Mesenchymal stem cell (in vitro differentiated cells and primary cell): Measurements from ENCODE around the gene GOLGA3.
A peak's percentile ranks its signal among the peaks of the same experiment; 100 is the strongest.
"Not testable (repeated sequence)": the region's sequence is repeated elsewhere in the genome, so short reads cannot be mapped to it uniquely, and the experiment has no call there.

Experiments
- DNase-seq: peaks from one replicate; pipeline ENCODE4 v3.0.0-alpha.2; 2013
- H2AFZ ChIP-seq: one replicate; pipeline ENCODE4 v1.6.1; 2013; ENCODE audit warnings: low read depth, mild to moderate bottlenecking, control low read depth, inconsistent platforms, low read length, moderate library complexity
- H2AK5ac ChIP-seq: 2 replicates; pipeline ENCODE4 v1.6.1; 2013; ENCODE audit warnings: low read length, moderate library complexity, mild to moderate bottlenecking, inconsistent platforms; ENCODE audit not compliant: severe bottlenecking
- H2BK120ac ChIP-seq: one replicate; pipeline ENCODE4 v1.6.1; 2013; ENCODE audit warnings: low read depth, mild to moderate bottlenecking, inconsistent platforms, low read length, moderate library complexity
- H2BK12ac ChIP-seq, 2 experiments: one replicate each; pipeline ENCODE4 v1.6.1; 2013; ENCODE audit warnings: inconsistent platforms in 2 of 2, low read length in 2 of 2, mild to moderate bottlenecking in 2 of 2, moderate library complexity in 2 of 2, control low read depth in 1 of 2
- H2BK15ac ChIP-seq: one replicate; pipeline ENCODE4 v1.6.1; 2013; ENCODE audit warnings: mild to moderate bottlenecking, low read depth, inconsistent platforms; ENCODE audit not compliant: poor library complexity, severe bottlenecking
- H2BK5ac ChIP-seq: 2 replicates; pipeline ENCODE4 v1.6.1; 2013; ENCODE audit warnings: low read depth, mild to moderate bottlenecking, low read length, control low read depth, inconsistent platforms; ENCODE audit not compliant: poor library complexity, severe bottlenecking
- H3K14ac ChIP-seq, 2 experiments: one replicate each; pipeline ENCODE4 v1.6.1; 2013; ENCODE audit warnings: inconsistent platforms in 2 of 2, low read length in 2 of 2, control low read depth in 1 of 2, mild to moderate bottlenecking in 1 of 2, moderate library complexity in 1 of 2
- H3K18ac ChIP-seq, 2 experiments: one replicate each; pipeline ENCODE4 v1.6.1; 2013; ENCODE audit warnings: inconsistent platforms in 2 of 2, low read length in 2 of 2, control low read depth in 1 of 2, low read depth in 1 of 2, mild to moderate bottlenecking in 1 of 2
- H3K23ac ChIP-seq, 2 experiments: one replicate each; pipeline ENCODE4 v1.6.1; 2013; ENCODE audit warnings: inconsistent platforms in 2 of 2, low read length in 2 of 2, mild to moderate bottlenecking in 2 of 2, moderate library complexity in 2 of 2, control low read depth in 1 of 2
- H3K27ac ChIP-seq: 2 replicates; pipeline ENCODE4 v1.5.1; 2013; ENCODE audit warnings: mild to moderate bottlenecking, moderate library complexity, low read length, control low read depth, inconsistent platforms; ENCODE audit not compliant: poor library complexity, severe bottlenecking
- H3K27me3 ChIP-seq, 2 experiments: 2 replicates each; pipeline versions ENCODE4 v1.6.1 to v1.7.0; 2013; ENCODE audit warnings: low read length in 2 of 2, mild to moderate bottlenecking in 2 of 2, moderate library complexity in 2 of 2, control low read depth in 1 of 2, inconsistent platforms in 1 of 2; ENCODE audit not compliant: control insufficient read depth in 1 of 2, insufficient read depth in 1 of 2
- H3K36me3 ChIP-seq, 2 experiments: 2 replicates each; pipeline versions ENCODE4 v1.6.1 to v1.7.0; 2013; ENCODE audit warnings: low read length in 2 of 2, control low read depth in 1 of 2, inconsistent platforms in 1 of 2, low read depth in 1 of 2, mild to moderate bottlenecking in 1 of 2; ENCODE audit not compliant: insufficient read depth in 2 of 2, control insufficient read depth in 1 of 2
- H3K4ac ChIP-seq, 2 experiments: one replicate each; pipeline ENCODE4 v1.6.1; 2013; ENCODE audit warnings: inconsistent platforms in 2 of 2, low read length in 2 of 2, mild to moderate bottlenecking in 2 of 2, moderate library complexity in 2 of 2, control low read depth in 1 of 2, low read depth in 1 of 2
- H3K4me1 ChIP-seq: 2 replicates; pipeline ENCODE4 v1.6.1; 2013; ENCODE audit warnings: low read depth, low read length, control low read depth; ENCODE audit not compliant: control insufficient read depth, insufficient read depth
- H3K4me2 ChIP-seq: 2 replicates; pipeline ENCODE4 v1.6.1; 2013; ENCODE audit warnings: low read length, mild to moderate bottlenecking, inconsistent platforms; ENCODE audit not compliant: poor library complexity, severe bottlenecking
- H3K4me3 ChIP-seq, 2 experiments: 2 replicates each; pipeline versions ENCODE4 v1.5.1 to v1.7.0; 2013; ENCODE audit warnings: low read length in 2 of 2, mild to moderate bottlenecking in 2 of 2, control low read depth in 1 of 2, low read depth in 1 of 2; ENCODE audit not compliant: insufficient read depth in 1 of 2
- H3K79me1 ChIP-seq: replicated peaks from 2 replicates; pipeline ENCODE4 v1.6.1; 2013; ENCODE audit warnings: mild to moderate bottlenecking, control low read depth, low read length, inconsistent platforms; ENCODE audit not compliant: poor library complexity, severe bottlenecking
- H3K9ac ChIP-seq: 2 replicates; pipeline ENCODE4 v1.7.0; 2013; ENCODE audit warnings: mild to moderate bottlenecking, low read length, moderate library complexity
- H3K9me3 ChIP-seq: 2 replicates; pipeline ENCODE4 v1.7.0; 2013; ENCODE audit warnings: mild to moderate bottlenecking, low read length; ENCODE audit not compliant: control insufficient read depth
- H4K8ac ChIP-seq: one replicate; pipeline ENCODE4 v1.6.1; 2013; ENCODE audit warnings: inconsistent platforms, mild to moderate bottlenecking, low read length, moderate library complexity
- H4K91ac ChIP-seq: one replicate; pipeline ENCODE4 v1.6.1; 2013; ENCODE audit warnings: mild to moderate bottlenecking, low read length, inconsistent platforms
- WGBS: methylation state at CpG from one replicate; pipeline ENCODE4 v1.1.7; 2013; ENCODE audit warnings: mixed read lengths; 5-methylcytosine and 5-hydroxymethylcytosine counted together

GOLGA3 gene

GRCh38 chr12:132812631-132813305 is 15.9 kb downstream of the GOLGA3 start:
- no peak overlapping the region for H2BK12ac ChIP-seq
- H3K23ac ChIP-seq, result no peak overlapping the region
- peaks cover 31% of the 10 kb centered on the region for H3K79me1 ChIP-seq
- no peaks in the 10 kb centered on the region for H3K9me3 ChIP-seq
- H3K4me2 ChIP-seq, result no peak overlapping the region
- H2AFZ ChIP-seq, result no peak overlapping the region
- H3K4ac ChIP-seq, result no peak overlapping the region
- H2BK120ac ChIP-seq, result no peak overlapping the region
- H2BK5ac ChIP-seq, result no peak overlapping the region
- no peak overlapping the region for H3K4me3 ChIP-seq
- H3K4me1 ChIP-seq, result no peaks in the 10 kb centered on the region
- H3K18ac ChIP-seq, result no peak overlapping the region
- 52% methylated on average over 6 of the region's 8 CpGs for WGBS
- DNase-seq, result peak; percentile 92
- H2AK5ac ChIP-seq, result no peak overlapping the region
- H4K91ac ChIP-seq, result no peak overlapping the region
- H3K9ac ChIP-seq, result no peak overlapping the region
- H3K27me3 ChIP-seq, result no peaks in the 10 kb centered on the region
- no peak overlapping the region for H4K8ac ChIP-seq
- peaks cover 78 to 84% of the 10 kb centered on the region in 2 experiments for H3K36me3 ChIP-seq
- no peak overlapping the region for H2BK15ac ChIP-seq
- H3K14ac ChIP-seq, result no peak overlapping the region
- no peak overlapping the region for H3K27ac ChIP-seq

GRCh38 chr12:132809391-132809790 is 19.3 kb downstream of the GOLGA3 start:
- DNase-seq, result peak; percentile 43
- not testable (repeated sequence) for H2BK15ac ChIP-seq, H4K91ac ChIP-seq, H3K27ac ChIP-seq, H3K4me2 ChIP-seq, H3K4ac ChIP-seq, H3K9me3 ChIP-seq, H3K9ac ChIP-seq, H2BK120ac ChIP-seq, H2AK5ac ChIP-seq, H3K27me3 ChIP-seq, H3K14ac ChIP-seq, H2AFZ ChIP-seq, H2BK12ac ChIP-seq, H2BK5ac ChIP-seq, H3K23ac ChIP-seq, H3K4me3 ChIP-seq, H3K18ac ChIP-seq, H4K8ac ChIP-seq, H3K4me1 ChIP-seq
- WGBS, result 73% methylated on average over 9 of the region's 13 CpGs
- H3K79me1 ChIP-seq, result peaks cover 20% of the 10 kb centered on the region
- peaks cover 78 to 86% of the 10 kb centered on the region in 2 experiments for H3K36me3 ChIP-seq

- 85% methylated on average over 21 of the region's 25 CpGs for WGBS
- no peak overlapping the region for H3K4ac ChIP-seq
- no peak overlapping the region for H3K18ac ChIP-seq
- no peak for DNase-seq
- H3K9ac ChIP-seq, result no peak overlapping the region
- no peaks in the 10 kb centered on the region for H3K9me3 ChIP-seq
- H3K4me3 ChIP-seq, result no peak overlapping the region
- H2BK120ac ChIP-seq, result no peak overlapping the region
- H2BK12ac ChIP-seq, result no peak overlapping the region
- peak overlapping the region in 1 of 2 experiments; percentile 10 for H3K14ac ChIP-seq
- H3K23ac ChIP-seq, result no peak overlapping the region
- H2AFZ ChIP-seq, result no peak overlapping the region
- no peak overlapping the region for H2BK5ac ChIP-seq
- H2AK5ac ChIP-seq, result no peak overlapping the region
- no peaks in the 10 kb centered on the region for H3K27me3 ChIP-seq
- peaks cover 15% of the 10 kb centered on the region for H3K79me1 ChIP-seq
- H2BK15ac ChIP-seq, result no peak overlapping the region
- no peak overlapping the region for H4K8ac ChIP-seq
- no peak overlapping the region for H3K27ac ChIP-seq
- peaks cover 79 to 86% of the 10 kb centered on the region in 2 experiments for H3K36me3 ChIP-seq
- no peak overlapping the region for H4K91ac ChIP-seq
- no peak overlapping the region for H3K4me2 ChIP-seq
- H3K4me1 ChIP-seq, result peaks cover 4% of the 10 kb centered on the region
These were observed 21.2 kb downstream of the GOLGA3 start for GRCh38 chr12:132807295-132808092.

GRCh38 chr12:132806857-132807256 is 21.8 kb downstream of the GOLGA3 start:
- no peak overlapping the region for H2BK12ac ChIP-seq
- DNase-seq, result no peak
- H3K36me3 ChIP-seq, result peaks cover 79 to 87% of the 10 kb centered on the region in 2 experiments
- H2BK120ac ChIP-seq, result no peak overlapping the region
- no peak overlapping the region for H3K27ac ChIP-seq
- no peak overlapping the region for H2AK5ac ChIP-seq
- H4K91ac ChIP-seq, result no peak overlapping the region
- 99% methylated on average over 18 of the region's 18 CpGs for WGBS
- H4K8ac ChIP-seq, result no peak overlapping the region
- H3K18ac ChIP-seq, result no peak overlapping the region
- H3K9ac ChIP-seq, result no peak overlapping the region
- no peaks in the 10 kb centered on the region for H3K27me3 ChIP-seq
- no peak overlapping the region for H3K23ac ChIP-seq
- no peaks in the 10 kb centered on the region for H3K9me3 ChIP-seq
- no peak overlapping the region for H2BK5ac ChIP-seq
- H3K4me1 ChIP-seq, result peaks cover 4% of the 10 kb centered on the region
- H3K79me1 ChIP-seq, result peaks cover 15% of the 10 kb centered on the region
- no peak overlapping the region for H3K14ac ChIP-seq
- H3K4me3 ChIP-seq, result no peak overlapping the region
- H3K4me2 ChIP-seq, result no peak overlapping the region
- no peak overlapping the region for H2AFZ ChIP-seq
- H3K4ac ChIP-seq, result no peak overlapping the region
- H2BK15ac ChIP-seq, result no peak overlapping the region
